Vagina (tissue), 2 donors: ENCODE results near the gene DEPP1. TPM values are rescaled to one million over a fixed set of nuclear protein-coding genes. Genes with fewer than 3 reads are reported as not detected.
"Not testable (repeated sequence)": the region's sequence is repeated elsewhere in the genome, so short reads cannot be mapped to it uniquely, and the experiment has no call there.

Source experiments
- DNase-seq, 2 donors: peaks; one replicate each; pipeline ENCODE4 v3.0.0-alpha.2; 2017; ENCODE audit errors: extremely low spot score in 2 of 2
- H3K27ac ChIP-seq: fragments of 200-600 bp; sonication (generic); one replicate; pipeline ENCODE4 v1.5.1; 2019
- H3K27me3 ChIP-seq: fragments of 200-600 bp; sonication (generic); one replicate; pipeline ENCODE4 v1.5.1; 2019
- H3K36me3 ChIP-seq, 2 donors: fragments of 200-600 bp; sonication (generic); one replicate each; pipeline ENCODE4 v1.5.1; 2017 to 2019
- H3K4me1 ChIP-seq: fragments of 200-600 bp; sonication (generic); one replicate; pipeline ENCODE4 v1.5.1; 2019
- H3K4me3 ChIP-seq, 2 donors: fragments of 200-600 bp; sonication (generic); 1 replicate in 1 of 2; 2 replicates in 1 of 2; pipeline ENCODE4 v1.5.1; 2016 to 2019
- H3K9me3 ChIP-seq: fragments of 200-600 bp; sonication (generic); one replicate; pipeline ENCODE4 v1.5.1; 2019
- CTCF ChIP-seq, 3 experiments: fragments of 450-650 bp in 2 of 3; fragments of 200-600 bp in 1 of 3; sonication (generic) in 1 of 3; IDR thresholded peaks; one replicate each; pipeline ENCODE4 v1.5.1; 2017 to 2019; ENCODE audit warnings: antibody characterized with exemption in 3 of 3, mild to moderate bottlenecking in 2 of 3, moderate library complexity in 2 of 3
- POLR2A ChIP-seq, 2 donors: fragments of 450-650 bp; IDR thresholded peaks; one replicate each; pipeline ENCODE4 v1.6.1; 2017; ENCODE audit warnings: antibody characterized with exemption in 2 of 2, mild to moderate bottlenecking in 2 of 2, moderate library complexity in 2 of 2
- POLR2AphosphoS5 ChIP-seq, 2 donors: sonication (generic); formaldehyde crosslinking; IDR thresholded peaks; one replicate each; pipeline ENCODE4 v1.9.0; 2017; ENCODE audit warnings: antibody characterized with exemption in 2 of 2, mild to moderate bottlenecking in 2 of 2, low read depth in 1 of 2; ENCODE audit not compliant: insufficient read depth in 1 of 2
- intact Hi-C: fragments of 100-400 bp; cut with DNase I; formaldehyde crosslinking; loops from one replicate; pipeline ENCODE4 v1.15.1; 2023
- total RNA-seq: library from RNA; depleted of rRNA; stranded (reverse); fragments of >200 nt; gene quantifications from one replicate; pipeline ENCODE4 v1.2.3, GENCODE V29; 2016

The DEPP1 gene
- 155 TPM for total RNA-seq

- intact Hi-C loops, result no loop called here
- TF ChIP-seq POLR2AphosphoS5 (IDR thresholded peaks at IDR 0.05; ENCODE audit: insufficient read depth in 1 of 2, low read depth in 1 of 2) (peak; percentile 95 to 98), POLR2A (IDR thresholded peaks at IDR 0.05) (peak; percentile 7 to 94), CTCF (IDR thresholded peaks at IDR 0.05) (no peak)
- Histone ChIP-seq H3K27me3 (no peaks in the 10 kb centered on the region), H3K4me1 (peaks cover 73% of the 10 kb centered on the region), H3K9me3 (no peaks in the 10 kb centered on the region), H3K36me3 (no peaks in the 10 kb centered on the region), H3K4me3 (peak within 1 kb of the TSS; percentile 41 to 54), H3K27ac (peak within 1 kb of the TSS; percentile 95)
- DNase-seq, result no peak
Measured at GRCh38 chr10:44978570-44979280, at the start of gene DEPP1. Gene DEPP1, minus strand, starts transcription at chr10:44978809. Its CDS starts 779 bp downstream, at chr10:44978030.

GRCh38 chr10:45023426-45023825 lies 44.8 kb upstream of the DEPP1 start:
- H3K36me3 ChIP-seq, result no peaks in the 10 kb centered on the region
- H3K27ac ChIP-seq, result no peak overlapping the region
- intact Hi-C loops, result no loop called here
- no peak for DNase-seq
- H3K9me3 ChIP-seq, result no peaks in the 10 kb centered on the region
- no peaks in the 10 kb centered on the region for H3K27me3 ChIP-seq
- TF ChIP-seq POLR2AphosphoS5 (IDR thresholded peaks at IDR 0.05; ENCODE audit: insufficient read depth in 1 of 2, low read depth in 1 of 2), result no peak
- TF ChIP-seq CTCF (IDR thresholded peaks at IDR 0.05), result no peak
- no peak for TF ChIP-seq POLR2A (IDR thresholded peaks at IDR 0.05)
- no peaks in the 10 kb centered on the region for H3K4me1 ChIP-seq
- no peak overlapping the region for H3K4me3 ChIP-seq

GRCh38 chr10:45015590-45015989 lies 37.0 kb upstream of the DEPP1 start:
- no peaks in the 10 kb centered on the region for H3K27me3 ChIP-seq
- no peaks in the 10 kb centered on the region for H3K36me3 ChIP-seq
- intact Hi-C loops, result no loop called here
- no peaks in the 10 kb centered on the region for H3K4me1 ChIP-seq
- no peak overlapping the region for H3K27ac ChIP-seq
- H3K9me3 ChIP-seq, result no peaks in the 10 kb centered on the region
- DNase-seq, result no peak
- no peak for TF ChIP-seq POLR2A (IDR thresholded peaks at IDR 0.05)
- no peak for TF ChIP-seq CTCF (IDR thresholded peaks at IDR 0.05)
- TF ChIP-seq POLR2AphosphoS5 (IDR thresholded peaks at IDR 0.05; ENCODE audit: insufficient read depth in 1 of 2, low read depth in 1 of 2), result no peak
- no peak overlapping the region for H3K4me3 ChIP-seq

- H3K4me1 ChIP-seq, DNase-seq, H3K4me3 ChIP-seq, intact Hi-C loops, H3K27me3 ChIP-seq, H3K27ac ChIP-seq, H3K36me3 ChIP-seq, H3K9me3 ChIP-seq: not testable (repeated sequence)
Measured at GRCh38 chr10:45014557-45014956, 35.9 kb upstream of the DEPP1 start.

- H3K27me3 ChIP-seq, result no peaks in the 10 kb centered on the region
- intact Hi-C loops, result no loop called here
- DNase-seq, result no peak
- H3K36me3 ChIP-seq, result peaks cover 0 to 4% of the 10 kb centered on the region in 2 donors
- H3K4me1 ChIP-seq, result peaks cover 5% of the 10 kb centered on the region
- peak overlapping the region; percentile 10 for H3K27ac ChIP-seq
- H3K9me3 ChIP-seq, result no peaks in the 10 kb centered on the region
- TF ChIP-seq CTCF (IDR thresholded peaks at IDR 0.05) (peak; percentile 62 to 78 (median 63)), POLR2AphosphoS5 (IDR thresholded peaks at IDR 0.05; ENCODE audit: insufficient read depth in 1 of 2, low read depth in 1 of 2) (peak in 1 of 2 donors; percentile 71), POLR2A (IDR thresholded peaks at IDR 0.05) (no peak)
- no peak overlapping the region for H3K4me3 ChIP-seq
Measured at GRCh38 chr10:45008524-45009161, 30.0 kb upstream of the DEPP1 start.
